SKM-1 (cell line): ENCODE results near the gene RBP4.
"Not testable (repeated sequence)": the region's sequence is repeated elsewhere in the genome, so short reads cannot be mapped to it uniquely, and the experiment has no call there.

Source experiments
- DNase-seq: peaks from one replicate; lab custom pipeline; 2025; ENCODE audit not compliant: unreplicated experiment; lab: John Stamatoyannopoulos, UW

Gene RBP4

DNA sequence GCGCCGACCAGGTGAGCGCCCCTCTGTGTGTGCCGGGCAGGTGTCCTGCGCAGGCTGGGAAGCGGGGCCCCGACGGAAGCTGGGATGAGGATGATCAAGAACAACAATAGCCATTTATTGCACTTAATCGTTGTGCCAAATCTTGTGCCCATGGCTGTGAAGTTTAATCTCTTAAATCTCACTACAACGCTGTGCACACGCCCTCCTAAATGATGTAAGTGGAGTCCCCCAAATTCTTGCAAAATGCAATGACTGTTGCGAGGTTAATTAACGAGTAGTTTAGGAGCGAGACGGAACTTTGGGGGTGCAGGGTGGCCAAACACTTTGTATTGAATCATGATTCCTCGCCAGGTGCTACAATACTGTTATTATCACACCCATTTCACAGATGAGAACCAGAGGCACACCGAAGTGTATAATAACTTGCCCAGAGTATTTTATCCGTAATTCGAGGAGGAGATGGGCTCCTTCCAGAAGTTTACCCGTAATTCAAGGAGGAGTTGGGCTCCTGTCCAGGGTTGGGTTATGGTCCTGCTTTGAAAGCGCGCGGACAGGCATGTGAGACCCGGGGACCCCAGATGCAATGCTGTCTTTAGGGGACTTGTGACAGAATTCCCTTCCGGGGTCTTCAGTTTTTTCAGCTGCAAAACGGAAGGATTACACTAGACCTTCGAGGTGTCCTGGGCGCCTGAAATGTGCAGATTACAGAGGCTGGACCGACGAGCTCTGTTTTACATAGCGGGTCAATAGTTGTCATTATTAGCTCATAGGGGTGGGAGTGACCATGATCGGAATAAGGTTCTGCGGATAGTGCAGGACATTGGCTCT lies 33.5 kb downstream of the RBP4 start:
- DNase-seq: no peak

DNA sequence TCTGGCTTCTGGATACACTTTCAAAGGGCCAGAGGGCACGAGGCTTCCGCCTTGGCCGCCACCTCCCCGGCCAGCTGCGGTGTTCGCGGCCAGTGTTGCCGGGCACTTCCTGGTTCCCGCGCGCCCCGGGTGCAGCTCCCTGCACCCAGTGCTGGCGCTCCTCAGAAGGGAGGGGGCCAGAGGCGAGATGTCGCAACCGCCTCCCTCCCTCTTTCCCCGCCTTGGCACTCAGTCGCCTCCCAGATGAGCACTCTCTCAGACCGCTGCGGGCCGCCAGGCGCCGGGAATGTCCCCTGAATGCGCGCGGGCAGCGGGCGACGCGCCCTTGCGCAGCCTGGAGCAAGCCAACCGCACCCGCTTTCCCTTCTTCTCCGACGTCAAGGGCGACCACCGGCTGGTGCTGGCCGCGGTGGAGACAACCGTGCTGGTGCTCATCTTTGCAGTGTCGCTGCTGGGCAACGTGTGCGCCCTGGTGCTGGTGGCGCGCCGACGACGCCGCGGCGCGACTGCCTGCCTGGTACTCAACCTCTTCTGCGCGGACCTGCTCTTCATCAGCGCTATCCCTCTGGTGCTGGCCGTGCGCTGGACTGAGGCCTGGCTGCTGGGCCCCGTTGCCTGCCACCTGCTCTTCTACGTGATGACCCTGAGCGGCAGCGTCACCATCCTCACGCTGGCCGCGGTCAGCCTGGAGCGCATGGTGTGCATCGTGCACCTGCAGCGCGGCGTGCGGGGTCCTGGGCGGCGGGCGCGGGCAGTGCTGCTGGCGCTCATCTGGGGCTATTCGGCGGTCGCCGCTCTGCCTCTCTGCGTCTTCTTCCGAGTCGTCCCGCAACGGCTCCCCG lies 34.4 kb downstream of the RBP4 start, which contains the start of gene FFAR4:
Gene FFAR4, plus strand, starts transcription at position 231 of the 842 bp plus-strand sequence. Its CDS starts 56 bp downstream, at position 287.
- DNase-seq: no peak

DNA sequence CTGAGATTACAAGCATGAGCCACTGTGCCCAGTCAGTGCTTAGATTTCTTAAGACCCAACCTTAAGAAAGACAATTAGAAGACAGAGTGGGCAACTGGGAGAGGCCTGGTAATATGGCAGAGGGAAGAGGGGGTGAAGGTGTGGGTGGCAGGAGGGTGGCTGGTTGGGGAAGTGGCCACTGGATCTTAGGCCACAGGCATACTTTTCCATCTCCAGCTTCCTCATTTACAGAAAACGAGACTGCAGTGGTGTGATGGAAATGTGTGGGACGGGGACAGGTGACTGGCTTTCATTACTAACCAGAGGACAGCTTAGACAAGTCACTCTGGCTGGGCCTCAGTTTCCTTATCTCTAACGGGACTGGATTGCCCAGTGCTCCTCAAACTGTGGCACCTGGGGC lies 35.6 kb downstream of the RBP4 start:
- no peak for DNase-seq

DNA sequence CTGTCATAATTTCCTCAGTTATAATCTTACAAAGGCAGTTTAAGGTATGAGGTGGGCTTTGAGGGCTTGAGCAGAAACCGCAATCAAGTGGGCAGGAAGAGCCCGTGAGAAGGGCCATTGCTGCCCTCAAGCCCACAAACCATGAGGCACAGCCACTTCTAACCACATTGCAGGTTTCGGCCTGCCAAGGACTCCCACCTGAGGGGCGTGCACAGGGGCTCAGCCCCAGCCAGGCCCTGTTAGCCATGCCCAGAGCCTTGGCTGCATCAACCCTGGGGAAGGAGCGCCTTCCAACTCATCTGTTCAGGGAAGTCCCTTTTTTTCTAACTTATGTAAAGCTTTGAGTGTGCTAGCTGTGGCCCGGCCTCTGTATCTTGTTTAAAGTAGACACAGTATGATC lies 40.5 kb downstream of the RBP4 start:
- no peak for DNase-seq

DNA sequence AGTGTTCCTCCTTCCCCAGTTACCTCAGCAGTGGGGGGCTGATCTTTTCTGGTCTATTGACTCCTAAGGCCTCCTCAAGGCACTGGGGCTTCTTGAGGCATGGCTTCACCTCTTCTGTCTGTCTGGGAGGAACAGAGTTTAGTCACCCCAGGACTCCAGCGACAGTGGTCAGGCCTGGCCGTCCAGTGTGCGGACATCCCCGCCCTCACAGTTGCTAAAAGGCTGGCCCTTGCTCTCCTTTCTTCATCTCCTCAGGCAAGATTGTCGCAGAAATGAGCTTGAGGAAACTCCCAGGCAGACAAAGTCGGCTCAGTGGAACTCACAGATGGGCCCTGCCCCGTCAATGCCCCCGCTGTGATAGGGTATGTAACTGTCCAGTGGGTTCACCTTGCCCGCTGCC lies 41.5 kb downstream of the RBP4 start:
- DNase-seq: no peak

DNA sequence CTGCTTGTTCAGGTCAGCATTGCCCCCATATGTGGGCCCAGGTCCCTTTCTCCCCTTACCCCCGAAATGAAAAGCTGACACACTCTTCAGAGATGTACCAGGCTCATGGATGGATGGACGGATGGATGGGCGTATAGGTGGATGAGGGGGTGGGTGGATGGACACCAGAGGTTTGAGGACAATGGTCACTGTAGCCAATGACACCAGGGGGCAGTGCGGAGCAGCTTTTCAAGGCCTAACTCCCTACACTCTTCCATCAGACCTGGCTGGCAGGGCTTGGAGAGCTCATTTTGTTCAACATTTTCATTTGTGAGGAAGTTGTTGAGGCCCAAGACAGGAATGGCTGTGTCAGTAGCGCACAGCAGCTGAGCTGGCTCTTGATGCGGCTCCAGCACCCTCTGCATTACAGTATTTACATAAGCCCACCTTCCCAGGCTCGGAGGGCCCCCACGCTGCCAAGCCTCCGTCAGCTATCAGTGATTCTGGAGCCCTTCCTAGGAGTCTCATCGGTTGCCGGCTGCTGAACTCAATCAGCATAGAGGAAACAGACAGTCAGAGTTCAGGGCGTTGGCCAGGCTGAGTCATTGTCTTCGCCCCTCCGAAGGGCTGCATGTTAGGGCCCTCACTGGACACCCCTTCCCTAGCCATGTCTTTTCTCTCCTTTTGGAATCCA lies 46.1 kb downstream of the RBP4 start:
- DNase-seq: no peak

DNA sequence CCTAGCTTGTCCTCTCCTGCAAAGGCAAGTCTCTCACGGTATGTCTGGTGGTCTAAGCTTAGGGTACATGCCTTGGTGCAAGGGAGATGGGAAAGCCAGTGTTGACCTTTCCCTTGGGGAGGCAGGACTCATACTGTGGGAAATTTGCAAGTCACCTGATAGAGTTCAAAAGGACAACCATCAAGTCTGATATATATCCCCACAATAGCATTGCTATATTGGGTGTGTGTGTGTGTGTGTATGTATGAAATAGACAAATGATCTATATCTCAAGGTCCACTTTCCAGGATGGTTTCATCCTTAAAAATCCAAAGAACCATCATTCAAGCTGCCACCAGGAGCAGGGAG lies 46.7 kb downstream of the RBP4 start:
- DNase-seq: no peak

DNA sequence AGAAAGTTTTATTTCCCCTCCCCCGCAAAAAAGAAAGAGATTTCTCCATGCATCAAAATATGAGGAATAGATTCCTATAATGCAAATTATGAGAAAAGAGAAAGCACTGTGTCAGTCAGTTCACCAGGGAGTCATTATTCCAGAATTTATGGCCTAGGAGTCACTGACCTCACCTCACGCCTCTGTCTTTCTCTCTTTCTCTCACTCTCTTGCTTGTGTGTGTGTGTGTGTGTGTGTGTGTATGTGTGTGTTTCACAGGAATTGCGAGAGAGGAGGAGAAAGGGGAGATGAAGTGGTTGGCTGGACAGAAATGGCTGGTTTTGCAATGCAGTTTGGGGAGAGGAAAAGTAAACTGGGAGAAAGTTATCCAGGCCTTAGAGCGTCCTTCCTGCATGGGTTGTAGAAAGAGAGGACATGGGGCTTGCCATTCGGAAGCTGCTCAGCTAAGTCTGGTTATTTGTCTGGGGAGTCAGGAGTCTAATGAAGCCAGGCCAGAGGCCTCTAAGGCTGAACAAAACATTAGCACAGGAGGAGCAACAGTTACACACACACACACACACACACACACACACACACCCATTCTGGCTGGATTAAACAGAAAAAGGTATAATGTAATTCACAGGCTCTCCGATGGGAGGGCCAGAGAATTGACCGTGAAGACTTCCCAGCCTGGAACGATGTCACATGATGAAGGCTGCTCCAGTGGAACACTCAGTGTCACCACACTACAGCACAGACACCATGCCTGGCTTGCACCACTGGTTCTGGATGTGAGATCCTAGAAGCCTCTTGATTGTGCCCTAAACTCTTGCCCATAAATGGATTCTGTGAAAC lies 47.3 kb downstream of the RBP4 start:
- no peak for DNase-seq

DNA sequence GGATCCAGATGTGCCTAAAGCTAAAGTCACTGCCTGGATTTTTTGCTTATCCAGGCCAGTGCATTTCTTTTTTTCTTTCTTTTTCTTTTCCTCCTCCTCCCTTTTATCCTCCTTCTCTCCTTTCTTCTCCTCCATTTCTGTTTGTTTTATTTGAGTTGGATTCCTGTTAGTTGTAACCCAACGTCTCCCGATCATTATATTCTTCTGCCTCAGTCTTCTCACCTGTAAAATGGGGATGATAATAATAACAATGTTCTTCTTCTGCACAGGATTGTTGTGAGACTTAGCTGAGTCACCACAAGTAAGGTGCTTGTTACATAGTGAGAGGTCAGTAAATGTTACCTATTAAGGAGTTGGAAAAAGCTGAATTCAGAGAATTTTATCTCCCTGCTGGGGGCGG lies 48.3 kb downstream of the RBP4 start:
- no peak for DNase-seq

DNA sequence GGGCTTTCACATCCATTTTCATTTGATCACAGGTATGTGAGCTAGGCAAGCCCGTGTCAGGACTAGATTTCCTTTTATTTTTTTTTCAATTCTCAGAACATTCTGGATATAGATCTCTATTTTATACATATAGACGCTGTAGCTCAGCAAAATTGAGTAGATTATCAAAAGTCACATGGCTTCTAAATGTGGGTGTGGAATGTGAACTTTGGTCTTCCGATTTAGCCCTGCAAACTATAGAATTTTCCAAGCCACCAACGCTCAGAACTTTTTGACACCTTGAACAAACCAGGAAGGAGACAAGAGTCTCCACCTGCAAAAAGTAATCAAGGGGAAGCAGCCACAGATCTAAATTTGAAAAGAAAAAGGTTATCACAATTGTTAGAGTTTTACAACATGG lies 50.4 kb downstream of the RBP4 start:
- DNase-seq: no peak

DNA sequence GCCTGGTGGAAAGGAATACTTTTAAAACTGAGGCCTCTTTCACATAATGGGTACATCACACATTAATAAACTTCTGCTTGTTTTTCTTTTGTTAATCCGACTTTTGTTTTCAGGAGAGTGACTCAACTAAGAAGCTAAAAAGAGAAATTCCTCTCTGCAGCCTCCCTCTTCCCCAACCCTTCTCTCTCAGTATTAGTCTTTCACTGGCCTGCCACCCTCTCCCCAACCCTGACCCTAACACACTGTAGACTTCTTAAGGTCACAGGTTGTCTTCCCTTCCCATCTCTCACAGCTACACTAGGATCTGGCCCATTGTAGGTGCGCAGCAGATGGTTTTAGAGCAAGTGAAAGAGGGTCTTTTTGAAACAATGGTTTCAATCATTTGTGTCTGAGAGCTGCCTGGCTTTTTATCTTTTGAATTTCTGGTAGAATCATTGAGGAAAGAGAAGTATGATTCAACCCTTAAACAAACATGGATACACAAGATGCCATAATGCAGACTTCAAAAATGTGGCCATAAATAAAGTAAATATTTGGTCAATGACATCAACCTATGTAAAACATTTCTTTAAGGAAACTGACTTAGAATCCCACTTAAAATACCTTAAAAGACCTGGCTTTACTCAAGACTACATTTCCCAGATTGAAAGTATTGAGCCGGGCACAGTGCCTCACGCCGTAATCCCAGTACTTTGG lies 52.5 kb downstream of the RBP4 start:
- no peak for DNase-seq

DNA sequence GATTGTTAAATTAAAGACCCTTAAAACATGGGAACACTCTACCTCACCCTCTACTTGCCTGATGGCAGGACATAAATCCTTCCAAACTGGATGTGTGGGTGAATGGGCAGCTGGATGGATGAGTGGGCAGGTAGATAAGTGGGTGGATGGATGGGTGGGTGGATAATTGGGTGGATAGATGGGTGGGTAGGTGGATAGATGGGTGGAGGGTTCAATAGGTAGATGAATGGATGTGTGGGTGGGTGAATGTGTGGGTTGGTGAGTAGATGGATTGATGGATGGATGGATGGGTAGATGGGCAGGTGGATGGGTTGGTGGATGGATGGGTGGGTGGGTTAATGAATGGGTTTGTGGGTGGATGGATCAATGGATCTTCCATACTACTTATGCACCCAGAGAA lies 53.5 kb downstream of the RBP4 start:
- no peak for DNase-seq

DNA sequence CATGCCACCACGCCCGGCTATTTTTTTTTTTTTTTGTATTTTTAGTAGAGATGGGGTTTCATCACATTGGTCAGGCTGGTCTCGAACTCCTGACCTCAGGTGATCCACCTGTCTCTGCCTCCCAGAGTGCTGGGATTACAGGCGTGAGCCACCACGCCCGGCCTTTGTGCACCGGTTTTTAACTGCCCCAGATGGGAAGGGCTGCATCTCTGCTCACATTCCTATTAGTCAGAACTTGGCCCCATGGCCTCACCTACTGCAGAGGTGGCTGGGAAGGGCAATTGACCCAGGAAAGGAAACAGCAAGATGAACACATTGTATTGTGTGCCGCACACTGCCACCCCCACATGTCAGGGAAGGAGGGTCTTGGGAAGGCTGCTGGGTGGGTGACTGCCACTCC lies 54.0 kb downstream of the RBP4 start:
- DNase-seq: not testable (repeated sequence)

DNA sequence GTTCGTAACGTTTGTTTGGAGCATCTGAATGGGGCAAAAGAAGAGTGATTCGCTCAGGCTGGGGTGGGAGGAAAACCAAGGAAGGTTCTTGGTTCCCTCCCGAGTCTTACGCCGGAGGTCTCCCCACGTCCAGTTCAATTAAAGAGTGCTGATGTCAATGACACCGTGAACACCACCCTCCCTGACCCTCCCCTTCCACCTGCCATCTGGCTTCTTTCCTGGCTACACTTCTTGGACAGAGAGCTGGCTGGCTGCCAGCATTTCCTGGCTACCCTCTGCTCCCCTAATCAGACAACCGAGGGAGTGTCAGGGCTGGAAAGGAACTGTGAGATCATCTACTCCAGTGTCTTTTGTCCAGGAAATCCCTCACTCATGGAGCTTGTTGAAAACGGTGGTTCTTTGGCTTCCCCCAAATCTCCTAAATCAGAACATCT lies 58.7 kb downstream of the RBP4 start:
- no peak for DNase-seq
